Stimulated activated CD4-positive, alpha-beta T cell treated with anti-CD3 and anti-CD28 coated beads, Interleukin-2, amount 100 ng/mL, for 4 hours (primary cell): ENCODE results near the gene CALD1.

Experiments used
- DNase-seq: peaks from one replicate; pipeline ENCODE4 v3.0.0-alpha.2; 2020; ENCODE audit warnings: low read depth

The CALD1 gene

DNA sequence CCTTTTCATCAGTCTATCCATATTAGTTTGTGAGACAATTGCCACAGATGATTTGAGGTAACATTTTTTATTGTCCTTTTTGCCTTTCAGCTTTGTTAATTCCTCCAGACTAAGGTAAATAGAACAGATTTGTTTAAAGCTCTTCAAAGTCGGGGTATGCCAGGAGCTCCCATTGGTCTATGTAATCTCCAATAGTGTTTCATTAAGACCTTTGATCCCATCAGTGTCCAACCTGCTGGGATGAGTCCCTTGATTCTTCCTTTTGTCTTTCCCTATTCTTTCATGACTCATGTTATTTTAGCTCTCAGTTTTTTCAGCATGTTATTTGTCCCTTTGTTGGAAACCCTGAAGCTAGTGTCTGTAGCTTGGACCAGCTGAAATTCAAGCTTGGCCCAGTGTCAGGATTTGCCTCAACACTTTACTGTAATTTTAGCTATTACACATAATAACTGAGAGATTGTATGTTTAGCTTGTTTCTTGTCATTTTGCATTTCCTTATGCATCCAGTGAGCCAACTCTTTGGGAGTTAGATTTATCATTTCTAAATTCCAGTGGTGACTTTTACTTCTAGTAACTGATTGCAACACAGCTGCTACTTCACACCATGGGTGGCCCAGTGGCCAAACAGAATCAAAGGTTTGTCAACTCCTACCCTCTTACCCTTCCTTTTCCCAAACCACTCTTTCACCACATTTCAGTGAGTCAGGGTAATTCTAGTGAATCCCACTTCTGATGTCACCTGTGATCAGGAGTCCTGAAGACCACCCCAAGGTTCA is 222.1 kb downstream of the CALD1 start:
- no peak for DNase-seq

DNA sequence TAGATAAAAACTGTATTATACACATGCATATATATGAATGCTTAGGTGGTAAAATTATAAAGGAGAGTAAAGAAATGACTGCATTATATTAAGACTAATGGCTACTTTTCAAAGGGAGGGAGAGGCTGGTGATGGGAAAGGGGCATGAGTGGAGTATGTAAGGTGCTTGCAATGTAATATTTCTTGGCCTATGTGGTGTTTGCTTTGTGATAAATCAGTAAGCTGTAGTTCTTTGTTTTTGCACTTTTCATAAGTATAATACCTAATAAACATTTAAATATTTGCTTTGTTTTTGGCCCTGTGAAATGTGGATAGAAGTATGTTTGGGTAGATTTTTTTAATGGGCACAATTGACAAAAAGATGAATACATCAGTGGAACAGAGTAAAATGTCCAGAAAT is 232.8 kb downstream of the CALD1 start:
- DNase-seq = no peak
